CD8-positive, alpha-beta memory T cell (primary cell): ENCODE measurements around the gene GXYLT2. TPM values are rescaled to one million over a fixed set of nuclear protein-coding genes. Genes with fewer than 3 reads are reported as not detected.

Experiments used
- CTCF ChIA-PET: fragments of 350-600 bp; sonication (Branson Sonifier 250); formaldehyde crosslinking; loops from one replicate; lab custom pipeline; 2021; ENCODE audit warnings: antibody characterized with exemption; lab: Charles Lee
- POLR2A ChIA-PET: fragments of 350-600 bp; sonication (Branson Sonifier 250); formaldehyde crosslinking; loops from one replicate; lab custom pipeline; 2021; ENCODE audit warnings: antibody characterized with exemption; lab: Charles Lee
- DNase-seq, 5 donors: peaks; one replicate each; pipeline versions ENCODE4 v3.0.0 to v3.0.0-alpha.2; 2020 to 2022; ENCODE audit warnings: mixed read lengths in 1 of 5
- H3K27ac ChIP-seq: one replicate; pipeline ENCODE4 v1.7.0; 2013; ENCODE audit warnings: low read depth, mild to moderate bottlenecking, low read length, moderate library complexity
- H3K27me3 ChIP-seq: 2 replicates; pipeline ENCODE4 v1.7.0; 2013; ENCODE audit warnings: low read length, mild to moderate bottlenecking; ENCODE audit not compliant: insufficient read depth, poor library complexity, severe bottlenecking
- H3K36me3 ChIP-seq: 2 replicates; pipeline ENCODE4 v1.7.0; 2013; ENCODE audit warnings: mild to moderate bottlenecking, low read length, moderate library complexity; ENCODE audit not compliant: insufficient read depth
- H3K4me1 ChIP-seq: 2 replicates; pipeline ENCODE4 v1.7.0; 2013; ENCODE audit warnings: mild to moderate bottlenecking, low read length, moderate library complexity; ENCODE audit not compliant: insufficient read depth
- H3K4me3 ChIP-seq: 2 replicates; pipeline ENCODE4 v1.7.0; 2013; ENCODE audit warnings: mild to moderate bottlenecking, low read length
- H3K9me3 ChIP-seq: 2 replicates; pipeline ENCODE4 v1.7.0; 2013; ENCODE audit warnings: mild to moderate bottlenecking, low read length
- H3K27ac Mint-ChIP-seq, 8 donors: one replicate each; pipeline ENCODE4 v1.8.0; 2020 to 2021; ENCODE audit warnings: mixed read lengths in 8 of 8, mild to moderate bottlenecking in 6 of 8, inconsistent platforms in 3 of 8, moderate library complexity in 3 of 8
- H3K27me3 Mint-ChIP-seq, 2 donors: one replicate each; pipeline ENCODE4 v1.8.0; 2020 to 2021; ENCODE audit warnings: mixed read lengths in 2 of 2, mild to moderate bottlenecking in 1 of 2, moderate library complexity in 1 of 2
- H3K36me3 Mint-ChIP-seq, 3 donors: one replicate each; pipeline ENCODE4 v1.8.0; 2020 to 2021; ENCODE audit warnings: mixed read lengths in 3 of 3, inconsistent platforms in 1 of 3, mild to moderate bottlenecking in 1 of 3
- H3K4me1 Mint-ChIP-seq, 3 donors: one replicate each; pipeline ENCODE4 v1.8.0; 2020 to 2021; ENCODE audit warnings: mixed read lengths in 3 of 3, inconsistent platforms in 1 of 3, mild to moderate bottlenecking in 1 of 3
- H3K4me3 Mint-ChIP-seq, 7 donors: one replicate each; pipeline ENCODE4 v1.8.0; 2020 to 2021; ENCODE audit warnings: mixed read lengths in 7 of 7, mild to moderate bottlenecking in 6 of 7, moderate library complexity in 4 of 7, inconsistent platforms in 2 of 7
- H3K9me3 Mint-ChIP-seq, 5 donors: one replicate each; pipeline ENCODE4 v1.8.0; 2020 to 2022; ENCODE audit warnings: mixed read lengths in 5 of 5, mild to moderate bottlenecking in 3 of 5, moderate library complexity in 2 of 5, inconsistent platforms in 1 of 5
- polyA plus RNA-seq: library from polyadenylated mRNA; unstranded; fragments of 300-500 nt; fragmentation: Illumina TruSeq; gene quantifications from one replicate; pipeline ENCODE4 v1.2.3, GENCODE V29; 2021
- total RNA-seq, 2 experiments: library from RNA; stranded (reverse); gene quantifications; one replicate each; pipeline ENCODE4 v1.2.3, GENCODE V29; 2021

Gene GXYLT2
- total and polyA plus RNA-seq, 3 experiments from 2014 or later, result not detected

GRCh38 chr3:72990701-72991395, 103.0 kb downstream of the GXYLT2 start:
- no peak overlapping the region for H3K4me3 ChIP-seq
- peaks cover 0 to 3% (median 2%) of the 10 kb centered on the region in 3 donors for H3K36me3 Mint-ChIP-seq
- H3K4me1 Mint-ChIP-seq, result peaks cover 0 to 3% (median 2%) of the 10 kb centered on the region in 3 donors
- H3K27me3 ChIP-seq, result no peaks in the 10 kb centered on the region
- H3K4me3 Mint-ChIP-seq, result peak overlapping the region in 1 of 7 donors; percentile 5
- peaks cover 4% of the 10 kb centered on the region for H3K9me3 ChIP-seq
- CTCF ChIA-PET, result no interaction called here
- no peaks in the 10 kb centered on the region for H3K4me1 ChIP-seq
- H3K27ac Mint-ChIP-seq, result peak overlapping the region in 1 of 8 donors; percentile 0
- no peaks in the 10 kb centered on the region for H3K36me3 ChIP-seq
- H3K27me3 Mint-ChIP-seq, result no peaks in the 10 kb centered on the region
- POLR2A ChIA-PET, result no interaction called here
- peaks cover 3 to 5% (median 5%) of the 10 kb centered on the region in 5 donors for H3K9me3 Mint-ChIP-seq
- no peak overlapping the region for H3K27ac ChIP-seq
- no peak for DNase-seq

DNA sequence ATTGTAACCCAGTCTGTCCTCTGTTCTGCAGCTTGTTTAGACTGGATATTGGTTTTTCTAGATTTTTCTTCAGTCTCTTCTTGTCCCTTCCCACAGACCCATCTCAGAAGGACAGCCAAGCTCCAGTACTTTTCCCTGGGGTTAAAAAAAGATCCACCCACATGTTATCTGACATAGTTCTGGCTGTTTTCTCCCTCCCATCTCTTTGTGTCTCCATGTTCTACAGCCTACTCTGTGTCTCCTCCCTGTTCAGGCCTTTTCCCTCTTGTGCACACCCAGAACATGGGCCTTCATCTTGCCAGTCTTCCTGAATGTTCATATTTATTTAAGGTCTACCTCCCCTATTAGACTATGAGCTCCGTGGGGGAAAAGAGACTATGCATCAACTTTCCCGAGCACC, 103.7 kb downstream of the GXYLT2 start:
- Mint-ChIP-seq H3K27ac (no peak overlapping the region), H3K4me1 (peaks cover 0 to 7% (median 2%) of the 10 kb centered on the region in 3 donors), H3K9me3 (no peaks in the 10 kb centered on the region), H3K36me3 (no peaks in the 10 kb centered on the region), H3K27me3 (no peaks in the 10 kb centered on the region), H3K4me3 (no peak overlapping the region)
- CTCF ChIA-PET, result no interaction called here
- H3K27ac ChIP-seq, result no peak overlapping the region
- H3K4me3 ChIP-seq, result no peak overlapping the region
- no peaks in the 10 kb centered on the region for H3K36me3 ChIP-seq
- POLR2A ChIA-PET, result no interaction called here
- no peak for DNase-seq
- H3K27me3 ChIP-seq, result no peaks in the 10 kb centered on the region
- peaks cover 6% of the 10 kb centered on the region for H3K4me1 ChIP-seq
- no peaks in the 10 kb centered on the region for H3K9me3 ChIP-seq

DNA sequence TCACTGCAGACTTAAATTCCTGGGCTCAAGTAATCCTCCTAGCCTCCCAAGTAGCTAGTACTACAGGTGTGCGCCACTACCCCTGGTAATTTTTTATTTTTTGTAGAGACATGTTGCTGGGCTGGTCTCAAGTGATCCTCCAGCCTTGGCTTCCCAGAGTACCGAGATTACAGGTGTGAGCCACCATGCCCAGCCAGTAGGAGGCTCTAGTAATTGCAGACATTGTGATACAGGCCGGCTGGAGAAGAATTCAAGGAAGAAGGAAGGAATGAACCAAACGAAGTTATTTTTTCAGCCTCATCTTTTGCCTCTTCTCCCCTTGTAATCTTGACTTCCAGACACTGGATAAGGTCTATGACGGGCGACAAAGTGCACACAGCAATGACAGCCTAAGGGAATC, 105.5 kb downstream of the GXYLT2 start:
- Histone ChIP-seq H3K27ac (no peak overlapping the region), H3K4me1 (peaks cover 11% of the 10 kb centered on the region), H3K36me3 (no peaks in the 10 kb centered on the region), H3K9me3 (no peaks in the 10 kb centered on the region), H3K4me3 (no peak overlapping the region), H3K27me3 (no peaks in the 10 kb centered on the region)
- DNase-seq, result no peak
- Mint-ChIP-seq H3K36me3 (peaks cover 0 to 8% (median 2%) of the 10 kb centered on the region in 3 donors), H3K27me3 (no peaks in the 10 kb centered on the region), H3K27ac (peak overlapping the region in 1 of 8 donors; percentile 52), H3K9me3 (no peaks in the 10 kb centered on the region), H3K4me1 (peaks cover 10 to 18% (median 11%) of the 10 kb centered on the region in 3 donors), H3K4me3 (peak overlapping the region in 3 of 7 donors; percentile 27 to 60 (median 32))
- POLR2A ChIA-PET, result no interaction called here
- CTCF ChIA-PET, result interaction anchor here (1.4 kb wide), 1 partner anchor 47 kb away, joined by 4 read pairs; no protein-coding TSS in a partner anchor

GRCh38 chr3:72995337-72995736, 107.5 kb downstream of the GXYLT2 start:
- Histone ChIP-seq H3K4me3 (no peak overlapping the region), H3K36me3 (no peaks in the 10 kb centered on the region), H3K9me3 (no peaks in the 10 kb centered on the region), H3K4me1 (peaks cover 31% of the 10 kb centered on the region), H3K27ac (no peak overlapping the region), H3K27me3 (no peaks in the 10 kb centered on the region)
- peaks cover 0 to 24% (median 5%) of the 10 kb centered on the region in 3 donors for H3K36me3 Mint-ChIP-seq
- peak overlapping the region; percentile 13 to 90 (median 68) for H3K4me3 Mint-ChIP-seq
- no peaks in the 10 kb centered on the region for H3K27me3 Mint-ChIP-seq
- DNase-seq, result no peak
- POLR2A ChIA-PET, result no interaction called here
- H3K27ac Mint-ChIP-seq, result peak overlapping the region in 5 of 8 donors; percentile 82 to 96 (median 84)
- no peaks in the 10 kb centered on the region for H3K9me3 Mint-ChIP-seq
- H3K4me1 Mint-ChIP-seq, result peaks cover 29 to 38% (median 31%) of the 10 kb centered on the region in 3 donors
- CTCF ChIA-PET, result no interaction called here

- Histone ChIP-seq H3K27ac (peak overlapping the region; percentile 71), H3K27me3 (no peaks in the 10 kb centered on the region), H3K4me1 (peaks cover 38% of the 10 kb centered on the region), H3K4me3 (peak overlapping the region; percentile 64), H3K9me3 (no peaks in the 10 kb centered on the region), H3K36me3 (no peaks in the 10 kb centered on the region)
- peaks cover 0 to 31% (median 5%) of the 10 kb centered on the region in 3 donors for H3K36me3 Mint-ChIP-seq
- H3K9me3 Mint-ChIP-seq, result no peaks in the 10 kb centered on the region
- H3K27me3 Mint-ChIP-seq, result no peaks in the 10 kb centered on the region
- H3K4me1 Mint-ChIP-seq, result peaks cover 37 to 45% (median 38%) of the 10 kb centered on the region in 3 donors
- peak overlapping the region; percentile 83 to 94 (median 90) for H3K4me3 Mint-ChIP-seq
- no peak for DNase-seq
- CTCF ChIA-PET, result interaction anchor here (1.1 to 1.4 kb wide), 2 partner anchors 16 to 55 kb away, joined by 3 to 4 read pairs; no protein-coding TSS in a partner anchor
- H3K27ac Mint-ChIP-seq, result peak overlapping the region; percentile 80 to 96 (median 92)
- POLR2A ChIA-PET, result interaction anchor here (0.9 kb wide), 1 partner anchor 30 kb away, joined by 5 read pairs; no protein-coding TSS in a partner anchor
Measured at GRCh38 chr3:72996121-72996472, 108.3 kb downstream of the GXYLT2 start.

DNA sequence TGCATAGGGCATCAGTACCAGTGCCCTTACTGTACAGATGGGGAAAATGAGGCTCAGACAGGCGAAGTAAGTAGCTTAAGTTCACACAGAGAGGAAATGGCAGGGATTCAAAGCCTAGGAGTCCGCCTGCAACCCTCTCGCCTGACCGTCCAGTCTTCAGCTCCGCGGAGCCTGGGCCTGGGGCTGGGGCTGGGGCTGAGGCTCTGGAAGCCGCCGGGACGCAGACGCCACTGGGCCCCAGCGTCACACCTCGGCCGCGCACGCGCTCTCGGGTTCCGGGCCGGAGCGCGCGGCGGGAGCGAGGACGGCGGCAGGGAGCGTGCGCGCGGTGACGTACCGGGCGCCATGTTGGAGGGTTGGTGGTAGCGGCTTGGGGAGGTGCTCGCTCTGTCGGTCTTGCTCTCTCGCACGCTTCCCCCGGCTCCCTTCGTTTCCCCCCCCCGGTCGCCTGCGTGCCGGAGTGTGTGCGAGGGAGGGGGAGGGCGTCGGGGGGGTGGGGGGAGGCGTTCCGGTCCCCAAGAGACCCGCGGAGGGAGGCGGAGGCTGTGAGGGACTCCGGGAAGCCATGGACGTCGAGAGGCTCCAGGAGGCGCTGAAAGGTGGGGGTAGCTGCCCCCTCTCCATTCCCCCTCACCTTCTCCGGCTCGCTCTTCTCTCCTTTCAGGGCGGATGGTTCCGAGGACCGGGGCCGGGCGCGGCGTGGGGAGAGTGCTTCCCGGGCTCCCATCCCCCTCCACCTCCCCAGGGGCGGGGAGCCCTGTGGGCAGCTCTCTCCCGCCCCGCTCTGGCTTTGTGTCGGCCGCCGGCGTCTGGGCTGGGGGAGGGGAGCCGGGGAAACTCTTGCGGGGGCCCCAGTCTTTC, 108.9 kb downstream of the GXYLT2 start, which contains the start of gene PPP4R2:
Gene PPP4R2, plus strand, starts transcription at position 339 of the 861 bp plus-strand sequence. Its CDS starts 227 bp downstream, at position 566.
- Histone ChIP-seq H3K27ac (peak within 1 kb of the TSS; percentile 71), H3K4me1 (peaks cover 43% of the 10 kb centered on the region), H3K36me3 (peaks cover 1% of the 10 kb centered on the region), H3K9me3 (no peaks in the 10 kb centered on the region), H3K4me3 (peak within 1 kb of the TSS; percentile 64), H3K27me3 (no peaks in the 10 kb centered on the region)
- POLR2A ChIA-PET, result interaction anchor here (0.9 kb wide), 1 partner anchor 30 kb away, joined by 5 read pairs; no protein-coding TSS in a partner anchor
- DNase-seq, result peak; percentile 86 to 95 (median 94)
- Mint-ChIP-seq H3K27ac (peak within 1 kb of the TSS; percentile 80 to 98 (median 92)), H3K4me1 (peaks cover 40 to 51% (median 44%) of the 10 kb centered on the region in 3 donors), H3K36me3 (peaks cover 0 to 34% (median 5%) of the 10 kb centered on the region in 3 donors), H3K27me3 (no peaks in the 10 kb centered on the region), H3K4me3 (peak within 1 kb of the TSS; percentile 83 to 94 (median 90)), H3K9me3 (no peaks in the 10 kb centered on the region)
- CTCF ChIA-PET, result interaction anchor here (0.8 to 1.6 kb wide), 6 partner anchors 10 to 416 kb away, joined by 3 to 4 read pairs (median 4); no protein-coding TSS in a partner anchor

GRCh38 chr3:72997421-72997961, 109.6 kb downstream of the GXYLT2 start:
- Histone ChIP-seq H3K27ac (peak overlapping the region; percentile 55), H3K4me1 (peaks cover 49% of the 10 kb centered on the region), H3K4me3 (peak overlapping the region; percentile 59), H3K27me3 (no peaks in the 10 kb centered on the region), H3K36me3 (peaks cover 6% of the 10 kb centered on the region), H3K9me3 (no peaks in the 10 kb centered on the region)
- Mint-ChIP-seq H3K9me3 (no peaks in the 10 kb centered on the region), H3K4me3 (peak overlapping the region; percentile 83 to 94 (median 90)), H3K27me3 (no peaks in the 10 kb centered on the region), H3K4me1 (peaks cover 46 to 59% (median 51%) of the 10 kb centered on the region in 3 donors), H3K36me3 (peaks cover 0 to 41% (median 7%) of the 10 kb centered on the region in 3 donors), H3K27ac (peak overlapping the region; percentile 80 to 98 (median 92))
- POLR2A ChIA-PET, result no interaction called here
- peak in 4 of 5 donors; percentile 16 to 53 (median 46) for DNase-seq
- CTCF ChIA-PET, result interaction anchor here (0.8 to 1.6 kb wide), 5 partner anchors 10 to 417 kb away, joined by 3 to 4 read pairs (median 4); no protein-coding TSS in a partner anchor
